A549 (cell line): ENCODE data around the gene RAB23. TPM values are rescaled to one million over a fixed set of nuclear protein-coding genes. Genes with fewer than 3 reads are reported as not detected.

Experiments
- ATAC-seq, 2 experiments: fragments of 200-7000 bp in 1 of 2; fragments of >200 bp in 1 of 2; cut with Nextera tagmentation in 1 of 2; cut with Tn5 transposase in 1 of 2; 3 replicates each; pipeline versions ENCODE4 v1.8.0 to v1.9.1; 2018 to 2020; ENCODE audit warnings: mild to moderate bottlenecking in 1 of 2, moderate library complexity in 1 of 2
- CTCF ChIA-PET: fragments of 300-600 bp; sonication (Branson Sonifier 250); formaldehyde crosslinking; extraction: SDS; loops from one replicate; lab custom pipeline; 2021; ENCODE audit warnings: antibody characterized with exemption, inconsistent platforms; lab: Yijun Ruan, JAX
- POLR2A ChIA-PET: fragments of 350-600 bp; formaldehyde crosslinking; extraction: SDS; loops from one replicate; lab custom pipeline; 2021; ENCODE audit warnings: antibody characterized with exemption, inconsistent platforms; lab: Yijun Ruan, JAX
- DNase-seq, 2 experiments: peaks; one replicate each; pipeline versions ENCODE4 v3.0.0 to v3.0.0-alpha.2; 2011 to 2016; ENCODE audit warnings: low read depth in 1 of 2, low spot score in 1 of 2
- FAIRE-seq: peaks from 2 replicates; lab custom pipeline; 2011; peaks lifted over from hg19 to GRCh38; lab: Jason Lieb, UNC
- H3K27ac ChIP-seq, 2 experiments: fragments of >200 bp; sonication (Bioruptor Twin); formaldehyde crosslinking; 3 replicates each; pipeline ENCODE4 v1.5.1; 2016 to 2017
- H3K4me1 ChIP-seq: fragments of >200 bp; sonication (Bioruptor Twin); formaldehyde crosslinking; 3 replicates; pipeline ENCODE4 v1.6.1; 2016
- H3K4me2 ChIP-seq: fragments of >200 bp; sonication (Bioruptor Twin); formaldehyde crosslinking; 3 replicates; pipeline ENCODE4 v1.6.1; 2016
- H3K4me3 ChIP-seq: fragments of >200 bp; sonication (Bioruptor Twin); formaldehyde crosslinking; 3 replicates; pipeline ENCODE4 v1.5.1; 2016
- H3K9me3 ChIP-seq: fragments of >200 bp; sonication (Bioruptor Twin); formaldehyde crosslinking; 3 replicates; pipeline ENCODE4 v1.6.1; 2016
- CBX8 ChIP-seq: fragments of 200-600 bp; sonication (generic); IDR thresholded peaks from 2 replicates; pipeline ENCODE4 v1.6.1; 2016
- CEBPB ChIP-seq, 2 experiments: fragments of >200 bp in 1 of 2; sonication (Bioruptor Twin) in 1 of 2; formaldehyde crosslinking in 1 of 2; IDR thresholded peaks; 2 replicates each; pipeline ENCODE4 v1.6.1; 2012 to 2016
- EHF ChIP-seq: fragments of 250-450 bp; sonication (Bioruptor Pico); IDR thresholded peaks from 2 replicates; pipeline ENCODE4 v1.5.0; 2020; ENCODE audit warnings: mild to moderate bottlenecking
- FOSB ChIP-seq: fragments of 250-450 bp; sonication (Bioruptor Pico); IDR thresholded peaks from 2 replicates; pipeline ENCODE4 v1.5.0; 2020; ENCODE audit warnings: mild to moderate bottlenecking, moderate library complexity
- FOSL2 ChIP-seq, 2 experiments: fragments of 450-650 bp in 1 of 2; fragments of >200 bp in 1 of 2; sonication (Bioruptor Twin) in 1 of 2; formaldehyde crosslinking; IDR thresholded peaks; 2 replicates each; pipeline versions ENCODE4 v1.5.0 to v1.6.1; 2016 to 2020; ENCODE audit warnings: mild to moderate bottlenecking in 1 of 2, moderate library complexity in 1 of 2
- GATA3 ChIP-seq: IDR thresholded peaks from 2 replicates; pipeline ENCODE4 v1.6.1; 2012; ENCODE audit warnings: borderline replicate concordance
- HOXA7 ChIP-seq: fragments of 250-450 bp; sonication (Bioruptor Pico); IDR thresholded peaks from 2 replicates; pipeline ENCODE4 v1.5.0; 2020; ENCODE audit warnings: mild to moderate bottlenecking, moderate library complexity
- MYC ChIP-seq: IDR thresholded peaks from 2 replicates; pipeline ENCODE4 v1.6.1; 2012; ENCODE audit warnings: mild to moderate bottlenecking, inconsistent platforms, low read length, improper control_type of control experiment, borderline replicate concordance
- NFE2L2 ChIP-seq: fragments of 150-350 bp; conservative IDR thresholded peaks from 2 replicates; pipeline ENCODE4 v1.6.1; 2014; ENCODE audit warnings: low read length
- NPAS2 ChIP-seq: fragments of 250-450 bp; sonication (Bioruptor Pico); IDR thresholded peaks from 2 replicates; pipeline ENCODE4 v1.8.0; 2022; ENCODE audit warnings: mild to moderate bottlenecking, moderate library complexity, borderline replicate concordance
- PHF8 ChIP-seq: fragments of 200-600 bp; sonication (generic); IDR thresholded peaks from 2 replicates; pipeline ENCODE4 v1.6.1; 2016; ENCODE audit warnings: low read depth, mild to moderate bottlenecking, antibody characterized with exemption, moderate library complexity, borderline replicate concordance
- POLR2A ChIP-seq: IDR thresholded peaks from 2 replicates; pipeline ENCODE4 v1.6.1; 2012; ENCODE audit warnings: mild to moderate bottlenecking, low read length
- RNF2 ChIP-seq: fragments of 200-600 bp; sonication (generic); IDR thresholded peaks from 2 replicates; pipeline ENCODE4 v1.6.1; 2016; ENCODE audit warnings: low read depth, mild to moderate bottlenecking, antibody characterized with exemption, moderate library complexity, borderline replicate concordance
- TFCP2L1 ChIP-seq: fragments of 250-450 bp; sonication (Bioruptor Pico); IDR thresholded peaks from 2 replicates; pipeline ENCODE4 v1.5.0; 2021; ENCODE audit warnings: mild to moderate bottlenecking
- TP53 ChIP-seq: fragments of 250-450 bp; sonication (Bioruptor Pico); IDR thresholded peaks from 2 replicates; pipeline ENCODE4 v1.5.0; 2021; ENCODE audit warnings: mild to moderate bottlenecking, moderate library complexity
- ZSCAN20 ChIP-seq: fragments of 250-450 bp; sonication (Bioruptor Pico); IDR thresholded peaks from 2 replicates; pipeline ENCODE4 v1.8.0; 2022; ENCODE audit warnings: mild to moderate bottlenecking, moderate library complexity
- WGBS: methylation state at CpG from one replicate; pipeline ENCODE4 v1.1.6; 2017; ENCODE audit errors: missing lambda C conversion rate; 5-methylcytosine and 5-hydroxymethylcytosine counted together
- polyA plus RNA-seq, 4 experiments: library from polyadenylated mRNA; depleted of rRNA in 3 of 4; stranded (reverse); fragments of >200 nt; fragmentation: RNase III in 1 of 4; extraction: RNeasy Plus Mini Kit Qiagen cat#74134 plus additional on column Dnase treatment in 1 of 4; gene quantifications; 2 replicates in 3 of 4; 3 replicates in 1 of 4; pipeline ENCODE4 v1.2.3, GENCODE V29; 2011 to 2017
- TF ChIP-seq, protein P1 (sequence below): IDR thresholded peaks from 2 replicates; pipeline ENCODE4 v1.6.1; 2012; ENCODE audit warnings: low read depth, borderline replicate concordance
- TF ChIP-seq, protein P2 (sequence below): fragments of >200 bp; sonication (Bioruptor Twin); formaldehyde crosslinking; IDR thresholded peaks from 3 replicates; pipeline ENCODE4 v1.6.1; 2016
- TF ChIP-seq, protein P3 (sequence below): fragments of 150-350 bp; IDR thresholded peaks from 2 replicates; pipeline ENCODE4 v1.6.1; 2014; ENCODE audit warnings: low read depth, mild to moderate bottlenecking, low read length
- TF ChIP-seq, protein P4 (sequence below): fragments of 200-600 bp; sonication (generic); IDR thresholded peaks from 2 replicates; pipeline ENCODE4 v1.6.1; 2016; ENCODE audit warnings: antibody characterized with exemption, mild to moderate bottlenecking, moderate library complexity
- TF ChIP-seq, protein P5 (sequence below): fragments of >200 bp; sonication (Bioruptor Twin); formaldehyde crosslinking; IDR thresholded peaks from 2 replicates; pipeline ENCODE4 v1.6.1; 2016

The RAB23 gene
- polyA plus RNA-seq, 2 of the 4 experiments (the other 2 are of a cell fraction), result 8.6 to 21.5 TPM

DNA sequence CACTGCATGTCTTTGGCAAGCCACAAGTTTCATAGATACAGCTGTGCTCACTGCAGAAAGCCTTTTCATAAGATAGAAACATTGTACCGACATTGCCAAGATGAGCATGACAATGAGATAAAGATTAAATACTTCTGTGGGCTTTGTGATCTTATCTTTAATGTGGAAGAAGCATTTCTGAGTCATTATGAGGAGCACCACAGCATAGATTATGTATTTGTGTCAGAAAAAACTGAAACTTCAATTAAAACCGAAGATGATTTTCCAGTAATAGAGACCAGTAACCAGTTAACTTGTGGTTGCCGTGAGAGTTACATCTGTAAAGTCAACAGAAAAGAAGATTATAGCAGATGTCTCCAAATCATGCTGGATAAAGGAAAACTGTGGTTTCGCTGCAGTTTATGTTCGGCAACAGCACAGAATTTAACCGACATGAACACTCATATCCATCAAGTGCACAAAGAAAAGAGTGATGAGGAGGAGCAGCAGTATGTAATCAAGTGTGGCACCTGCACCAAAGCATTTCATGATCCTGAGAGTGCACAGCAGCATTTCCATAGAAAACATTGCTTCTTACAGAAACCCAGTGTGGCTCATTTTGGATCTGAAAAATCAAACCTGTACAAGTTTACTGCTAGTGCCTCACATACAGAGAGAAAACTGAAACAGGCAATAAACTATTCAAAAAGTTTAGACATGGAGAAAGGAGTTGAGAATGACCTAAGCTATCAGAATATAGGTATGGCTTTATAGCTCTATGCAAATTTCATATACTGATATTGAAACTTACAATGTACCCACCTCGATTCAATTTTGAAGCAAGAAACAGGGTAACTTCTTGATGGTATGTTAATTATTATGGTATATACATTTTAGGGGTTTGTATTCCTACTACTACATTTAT lies 73.9 kb downstream of the RAB23 start:
- no peaks in the 10 kb centered on the region for H3K9me3 ChIP-seq
- TF ChIP-seq, protein P1, sequence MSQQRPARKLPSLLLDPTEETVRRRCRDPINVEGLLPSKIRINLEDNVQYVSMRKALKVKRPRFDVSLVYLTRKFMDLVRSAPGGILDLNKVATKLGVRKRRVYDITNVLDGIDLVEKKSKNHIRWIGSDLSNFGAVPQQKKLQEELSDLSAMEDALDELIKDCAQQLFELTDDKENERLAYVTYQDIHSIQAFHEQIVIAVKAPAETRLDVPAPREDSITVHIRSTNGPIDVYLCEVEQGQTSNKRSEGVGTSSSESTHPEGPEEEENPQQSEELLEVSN, result no peak
- TF ChIP-seq, all 56 proteins: peak for 0
- no peak for DNase-seq
- WGBS, result 92% methylated on average over 7 of the region's 7 CpGs
- Histone ChIP-seq H3K27ac (no peak overlapping the region), H3K4me3 (no peak overlapping the region), H3K4me1 (no peaks in the 10 kb centered on the region), H3K4me2 (no peak overlapping the region)
- POLR2A ChIA-PET, result no interaction called here
- FAIRE-seq, result no peak
- CTCF ChIA-PET, result no interaction called here
- no peak for ATAC-seq

DNA sequence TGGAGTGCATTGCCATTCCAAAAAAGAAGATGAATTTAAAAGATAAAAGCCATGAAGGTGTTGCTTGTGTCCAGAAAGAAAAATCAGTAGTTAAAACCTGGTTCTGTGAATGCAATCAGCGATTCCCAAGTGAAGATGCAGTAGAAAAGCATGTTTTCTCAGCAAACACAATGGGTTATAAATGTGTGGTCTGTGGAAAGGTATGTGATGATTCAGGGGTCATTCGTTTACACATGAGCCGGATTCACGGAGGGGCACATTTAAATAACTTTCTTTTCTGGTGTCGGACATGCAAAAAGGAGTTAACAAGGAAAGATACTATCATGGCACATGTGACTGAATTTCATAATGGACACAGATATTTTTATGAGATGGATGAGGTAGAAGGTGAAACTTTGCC lies 74.7 kb downstream of the RAB23 start:
- CTCF ChIA-PET, result no interaction called here
- Histone ChIP-seq H3K9me3 (no peaks in the 10 kb centered on the region), H3K4me3 (no peak overlapping the region), H3K4me2 (no peak overlapping the region), H3K27ac (no peak overlapping the region), H3K4me1 (no peaks in the 10 kb centered on the region)
- POLR2A ChIA-PET, result no interaction called here
- DNase-seq (no peak), FAIRE-seq (no peak), ATAC-seq (no peak)
- WGBS, result 83% methylated on average over 5 of the region's 5 CpGs
- TF ChIP-seq, protein P2, sequence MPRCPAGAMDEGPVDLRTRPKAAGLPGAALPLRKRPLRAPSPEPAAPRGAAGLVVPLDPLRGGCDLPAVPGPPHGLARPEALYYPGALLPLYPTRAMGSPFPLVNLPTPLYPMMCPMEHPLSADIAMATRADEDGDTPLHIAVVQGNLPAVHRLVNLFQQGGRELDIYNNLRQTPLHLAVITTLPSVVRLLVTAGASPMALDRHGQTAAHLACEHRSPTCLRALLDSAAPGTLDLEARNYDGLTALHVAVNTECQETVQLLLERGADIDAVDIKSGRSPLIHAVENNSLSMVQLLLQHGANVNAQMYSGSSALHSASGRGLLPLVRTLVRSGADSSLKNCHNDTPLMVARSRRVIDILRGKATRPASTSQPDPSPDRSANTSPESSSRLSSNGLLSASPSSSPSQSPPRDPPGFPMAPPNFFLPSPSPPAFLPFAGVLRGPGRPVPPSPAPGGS, result no peak
- TF ChIP-seq, protein P3, sequence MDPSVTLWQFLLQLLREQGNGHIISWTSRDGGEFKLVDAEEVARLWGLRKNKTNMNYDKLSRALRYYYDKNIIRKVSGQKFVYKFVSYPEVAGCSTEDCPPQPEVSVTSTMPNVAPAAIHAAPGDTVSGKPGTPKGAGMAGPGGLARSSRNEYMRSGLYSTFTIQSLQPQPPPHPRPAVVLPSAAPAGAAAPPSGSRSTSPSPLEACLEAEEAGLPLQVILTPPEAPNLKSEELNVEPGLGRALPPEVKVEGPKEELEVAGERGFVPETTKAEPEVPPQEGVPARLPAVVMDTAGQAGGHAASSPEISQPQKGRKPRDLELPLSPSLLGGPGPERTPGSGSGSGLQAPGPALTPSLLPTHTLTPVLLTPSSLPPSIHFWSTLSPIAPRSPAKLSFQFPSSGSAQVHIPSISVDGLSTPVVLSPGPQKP, result no peak
- TF ChIP-seq, protein P4, sequence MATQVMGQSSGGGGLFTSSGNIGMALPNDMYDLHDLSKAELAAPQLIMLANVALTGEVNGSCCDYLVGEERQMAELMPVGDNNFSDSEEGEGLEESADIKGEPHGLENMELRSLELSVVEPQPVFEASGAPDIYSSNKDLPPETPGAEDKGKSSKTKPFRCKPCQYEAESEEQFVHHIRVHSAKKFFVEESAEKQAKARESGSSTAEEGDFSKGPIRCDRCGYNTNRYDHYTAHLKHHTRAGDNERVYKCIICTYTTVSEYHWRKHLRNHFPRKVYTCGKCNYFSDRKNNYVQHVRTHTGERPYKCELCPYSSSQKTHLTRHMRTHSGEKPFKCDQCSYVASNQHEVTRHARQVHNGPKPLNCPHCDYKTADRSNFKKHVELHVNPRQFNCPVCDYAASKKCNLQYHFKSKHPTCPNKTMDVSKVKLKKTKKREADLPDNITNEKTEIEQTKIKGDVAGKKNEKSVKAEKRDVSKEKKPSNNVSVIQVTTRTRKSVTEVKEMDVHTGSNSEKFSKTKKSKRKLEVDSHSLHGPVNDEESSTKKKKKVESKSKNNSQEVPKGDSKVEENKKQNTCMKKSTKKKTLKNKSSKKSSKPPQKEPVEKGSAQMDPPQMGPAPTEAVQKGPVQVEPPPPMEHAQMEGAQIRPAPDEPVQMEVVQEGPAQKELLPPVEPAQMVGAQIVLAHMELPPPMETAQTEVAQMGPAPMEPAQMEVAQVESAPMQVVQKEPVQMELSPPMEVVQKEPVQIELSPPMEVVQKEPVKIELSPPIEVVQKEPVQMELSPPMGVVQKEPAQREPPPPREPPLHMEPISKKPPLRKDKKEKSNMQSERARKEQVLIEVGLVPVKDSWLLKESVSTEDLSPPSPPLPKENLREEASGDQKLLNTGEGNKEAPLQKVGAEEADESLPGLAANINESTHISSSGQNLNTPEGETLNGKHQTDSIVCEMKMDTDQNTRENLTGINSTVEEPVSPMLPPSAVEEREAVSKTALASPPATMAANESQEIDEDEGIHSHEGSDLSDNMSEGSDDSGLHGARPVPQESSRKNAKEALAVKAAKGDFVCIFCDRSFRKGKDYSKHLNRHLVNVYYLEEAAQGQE, result no peak
- TF ChIP-seq NFE2L2 (no peak), CEBPB (IDR thresholded peaks at IDR 0.05) (no peak), GATA3 (no peak), RNF2 (no peak), TFCP2L1 (CRISPR knock-in tag) (no peak)

DNA sequence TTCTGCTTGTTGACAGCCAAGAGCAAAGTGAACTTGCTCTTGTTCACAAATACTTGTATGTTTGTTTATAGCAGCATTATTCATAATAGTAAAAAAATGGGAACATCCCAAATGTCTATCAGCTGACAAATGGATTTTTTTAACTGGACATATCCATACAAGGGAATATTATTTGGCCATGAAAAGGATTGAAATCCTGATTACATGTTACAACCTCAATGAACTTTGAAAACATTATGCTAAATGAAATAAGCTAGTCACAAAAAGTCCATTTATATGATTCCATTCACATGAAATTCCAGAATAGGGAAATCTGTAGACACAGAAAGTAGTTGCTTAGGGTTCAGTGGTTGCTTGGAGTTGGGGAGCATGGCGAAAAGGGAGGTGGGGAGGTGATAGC lies 78.4 kb downstream of the RAB23 start:
- Histone ChIP-seq H3K4me2 (no peak overlapping the region), H3K4me1 (peaks cover 15% of the 10 kb centered on the region; the same call in 2 of the 3 replicates), H3K9me3 (no peaks in the 10 kb centered on the region), H3K27ac (no peak overlapping the region), H3K4me3 (no peak overlapping the region)
- 96% methylated on average over 1 of the region's 1 CpG for WGBS
- DNase-seq (no peak), FAIRE-seq (no peak), ATAC-seq (no peak)
- ChIA-PET POLR2A (no interaction called here), CTCF (interaction anchor here (0.6 kb wide), 2 partner anchors 10 to 191 kb away, joined by 3 read pairs; no protein-coding TSS in a partner anchor)
- TF ChIP-seq ZSCAN20 (no peak), FOSL2 (IDR thresholded peaks at IDR 0.05) (no peak), FOSL2 (CRISPR knock-in tag; IDR thresholded peaks at IDR 0.05) (no peak), TFCP2L1 (CRISPR knock-in tag) (no peak), HOXA7 (CRISPR knock-in tag) (no peak), NPAS2 (CRISPR knock-in tag) (no peak), CBX8 (no peak), PHF8 (no peak), TP53 (no peak), MYC (no peak), POLR2A (no peak), NFE2L2 (no peak), CEBPB (IDR thresholded peaks at IDR 0.05) (no peak), EHF (no peak), GATA3 (no peak), FOSB (CRISPR knock-in tag) (no peak)
- TF ChIP-seq, protein P5, sequence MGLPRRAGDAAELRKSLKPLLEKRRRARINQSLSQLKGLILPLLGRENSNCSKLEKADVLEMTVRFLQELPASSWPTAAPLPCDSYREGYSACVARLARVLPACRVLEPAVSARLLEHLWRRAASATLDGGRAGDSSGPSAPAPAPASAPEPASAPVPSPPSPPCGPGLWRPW, result no peak
- TF ChIP-seq, protein P2, result no peak
